NCI-H1417 (cell line): ENCODE measurements around the gene KRTAP4-6.
"Not testable (repeated sequence)": the region's sequence is repeated elsewhere in the genome, so short reads cannot be mapped to it uniquely, and the experiment has no call there.

ENCODE experiments used
- DNase-seq, 3 experiments: peaks; one replicate each; lab custom pipeline; 2025; lab: John Stamatoyannopoulos, UW

Gene KRTAP4-6

GRCh38 chr17:41147531-41148204 lies 7.3 kb upstream of the KRTAP4-6 start:
- DNase-seq: no peak

DNA sequence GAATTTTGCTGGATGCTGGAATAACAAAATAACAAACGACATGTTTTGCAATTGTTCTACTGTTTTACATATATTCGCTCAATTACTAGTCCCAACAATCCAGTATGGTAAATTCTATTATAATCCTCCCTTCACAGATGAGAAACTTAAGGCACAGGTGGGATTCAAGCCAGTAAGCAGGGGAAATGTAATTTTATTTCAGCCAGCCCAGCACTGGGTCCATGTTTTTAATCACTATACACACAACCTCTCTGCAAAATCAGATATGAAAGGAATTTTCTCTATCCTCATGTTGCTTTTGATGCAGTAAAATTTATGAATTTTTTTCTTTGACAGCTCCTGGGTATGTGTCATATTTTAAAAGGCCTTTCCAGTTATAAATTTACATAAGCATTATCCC lies 4.9 kb upstream of the KRTAP4-6 start:
- no peak for DNase-seq

DNA sequence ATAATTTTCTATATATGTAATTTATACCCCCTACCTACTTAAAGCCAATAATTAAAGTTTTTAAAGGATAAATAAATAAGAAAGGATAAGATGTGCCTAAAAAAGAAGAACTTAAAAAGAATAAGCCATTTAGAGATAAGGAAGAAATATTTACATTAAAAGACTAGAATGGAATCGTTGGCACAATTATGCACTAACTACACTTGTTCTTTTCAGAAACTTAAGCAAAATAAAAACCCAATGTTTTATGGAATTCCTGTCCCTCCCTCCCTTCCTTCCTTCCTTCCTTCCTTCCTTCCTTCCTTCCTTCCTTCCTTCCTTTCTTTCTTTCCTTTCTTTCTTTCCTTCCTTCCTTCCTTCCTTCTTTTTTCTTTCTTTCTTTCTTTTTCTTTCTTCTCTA lies 4.5 kb upstream of the KRTAP4-6 start:
- no peak for DNase-seq

- DNase-seq: no peak
Observed at GRCh38 chr17:41141361-41141760, 1.0 kb upstream of the KRTAP4-6 start.

GRCh38 chr17:41139865-41140264 lies 479 bp downstream of the KRTAP4-6 start:
- not testable (repeated sequence) for DNase-seq

- DNase-seq: no peak
Observed at GRCh38 chr17:41133880-41134735, 6.2 kb downstream of the KRTAP4-6 start.

GRCh38 chr17:41131979-41132378 lies 8.4 kb downstream of the KRTAP4-6 start:
- no peak for DNase-seq

- DNase-seq: no peak
Observed at GRCh38 chr17:41127371-41127770, 13.0 kb downstream of the KRTAP4-6 start.

DNA sequence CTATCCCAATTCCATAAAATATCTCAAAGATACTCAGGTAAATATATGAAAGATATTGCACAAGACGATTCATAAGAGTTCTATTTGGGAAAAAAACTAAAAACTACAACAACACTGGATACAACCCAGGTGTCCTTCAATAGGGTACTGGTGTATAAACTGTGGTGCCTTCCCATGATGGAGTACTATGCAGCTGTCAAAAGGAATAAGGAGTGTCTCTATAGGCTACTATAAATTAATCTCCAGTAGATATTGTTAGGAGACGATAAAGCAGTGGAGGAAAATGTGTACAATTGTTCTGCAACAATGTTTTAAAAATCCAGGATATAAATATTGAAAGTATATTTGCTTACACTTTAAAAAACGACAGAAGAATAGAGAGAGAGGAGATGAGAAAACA lies 13.9 kb downstream of the KRTAP4-6 start:
- DNase-seq: no peak

GRCh38 chr17:41125064-41125463 lies 15.3 kb downstream of the KRTAP4-6 start:
- DNase-seq: no peak

DNA sequence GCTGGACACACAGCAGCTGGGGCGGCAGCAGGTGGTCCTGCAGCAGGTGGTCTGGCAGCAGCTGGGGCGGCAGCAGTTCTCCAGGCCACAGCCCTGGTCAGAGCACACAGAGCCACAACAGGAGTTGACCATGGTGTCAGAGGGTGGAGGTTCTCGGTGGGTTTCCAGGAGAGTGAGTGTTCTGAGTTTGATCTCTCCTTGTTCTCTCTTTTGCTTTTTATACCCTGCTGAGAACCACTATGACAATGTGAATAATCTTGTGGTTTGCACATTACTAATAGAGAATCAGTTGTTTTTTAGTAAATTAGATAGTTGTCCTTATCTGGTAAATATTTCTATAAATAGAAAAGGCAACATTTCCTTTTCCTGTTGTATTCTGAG lies 16.4 kb downstream of the KRTAP4-6 start, which contains the start of gene KRTAP4-12:
Gene KRTAP4-12 (minus strand): TSS at position 192 of the 381 bp plus-strand sequence. CDS start 60 bp downstream, at position 132.
- DNase-seq: not testable (repeated sequence)

DNA sequence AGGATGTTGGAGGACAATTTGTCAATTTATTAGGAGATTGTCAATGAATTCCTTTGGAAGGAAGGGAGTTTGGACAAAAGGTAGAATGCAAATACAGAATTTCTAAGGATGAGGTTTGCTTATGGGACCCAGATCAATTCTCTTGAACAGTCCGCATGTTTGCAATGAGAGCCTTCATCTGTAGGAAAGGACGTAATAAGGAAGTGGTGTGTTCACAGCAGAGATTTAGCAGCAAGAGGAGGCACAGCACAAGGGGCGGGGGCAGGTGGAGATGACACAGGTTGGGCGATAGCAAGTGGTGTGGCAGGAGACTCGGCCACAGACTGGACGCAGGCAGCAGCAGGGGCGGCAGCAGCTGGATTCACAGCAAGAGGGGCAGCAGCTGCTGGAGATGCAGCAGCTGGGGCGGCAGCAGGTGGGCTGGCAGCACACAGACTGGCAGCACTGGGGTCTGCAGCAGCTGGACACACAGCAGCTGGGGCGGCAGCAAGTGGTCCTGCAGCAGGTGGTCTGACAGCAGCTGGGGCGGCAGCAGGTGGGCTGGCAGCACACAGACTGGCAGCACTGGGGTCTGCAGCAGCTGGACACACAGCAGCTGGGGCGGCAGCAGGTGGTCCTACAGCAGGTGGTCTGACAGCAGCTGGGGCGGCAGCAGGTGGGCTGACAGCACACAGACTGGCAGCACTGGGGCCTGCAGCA lies 16.9 kb downstream of the KRTAP4-6 start:
- DNase-seq: not testable (repeated sequence)

DNA sequence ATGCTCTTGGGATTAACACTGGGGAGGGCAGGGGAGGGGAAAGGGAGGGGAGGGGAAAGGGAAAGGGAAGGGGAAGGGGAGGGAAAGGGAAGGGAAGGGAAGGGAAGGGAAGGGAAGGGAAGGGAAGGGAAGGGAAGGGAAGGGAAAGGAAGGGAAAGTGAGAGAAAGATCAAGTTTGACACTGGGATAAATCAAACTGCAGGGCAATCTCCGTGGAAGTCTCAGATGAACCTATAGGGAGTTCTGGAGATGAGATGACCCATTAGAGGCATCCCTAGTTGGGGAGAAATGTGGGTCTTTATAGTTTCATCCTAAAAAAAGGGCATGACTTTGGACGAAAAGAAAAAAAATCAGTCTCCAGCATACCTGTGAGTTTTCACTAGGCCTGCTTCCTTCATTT lies 18.6 kb downstream of the KRTAP4-6 start:
- DNase-seq: no peak

GRCh38 chr17:41119696-41120690 lies 20.4 kb downstream of the KRTAP4-6 start:
- not testable (repeated sequence) for DNase-seq

DNA sequence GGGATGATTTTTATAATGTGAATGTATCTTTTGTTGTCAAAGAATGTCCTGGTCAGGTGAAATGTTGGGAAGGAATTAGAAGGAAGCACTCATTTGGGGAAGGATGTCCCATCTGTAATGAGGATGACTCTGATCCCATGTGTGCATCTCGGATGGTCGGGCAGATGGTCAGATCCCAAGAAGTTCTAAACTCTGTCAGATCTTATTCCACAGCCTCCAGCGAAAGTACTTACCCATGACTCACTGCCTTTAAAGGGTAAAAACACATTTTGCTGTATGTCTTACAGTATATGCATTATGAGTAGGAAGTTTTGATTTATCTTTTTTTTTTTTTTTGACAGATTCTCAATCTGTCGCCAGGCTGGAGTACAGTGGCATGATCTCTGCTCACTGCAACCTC lies 21.6 kb downstream of the KRTAP4-6 start:
- no peak for DNase-seq

DNA sequence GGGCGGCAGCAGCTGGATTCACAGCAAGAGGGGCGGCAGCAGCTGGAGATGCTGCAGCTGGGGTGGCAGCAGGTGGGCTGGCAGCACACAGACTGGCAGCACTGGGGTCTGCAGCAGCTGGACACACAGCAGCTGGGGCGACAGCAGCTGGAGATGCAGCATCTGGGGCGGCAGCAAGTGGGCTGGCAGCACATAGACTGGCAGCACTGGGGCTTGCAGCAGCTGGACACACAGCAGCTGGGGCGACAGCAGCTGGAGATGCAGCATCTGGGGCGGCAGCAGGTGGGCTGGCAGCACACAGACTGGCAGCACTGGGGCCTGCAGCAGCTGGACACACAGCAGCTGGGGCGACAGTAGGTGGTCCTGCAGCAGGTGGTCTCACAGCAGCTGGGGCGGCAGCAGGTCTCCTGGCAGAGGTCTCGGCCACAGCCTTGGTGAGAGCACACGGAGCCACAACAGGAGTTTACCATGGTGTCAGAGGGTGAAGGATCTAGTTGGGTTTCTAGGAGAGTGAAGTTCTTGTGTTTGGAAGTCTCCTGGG lies 22.4 kb downstream of the KRTAP4-6 start, which contains the start of gene KRTAP4-11:
Gene KRTAP4-11 (minus strand): TSS at position 528 of the 541 bp plus-strand sequence. CDS start 58 bp downstream, at position 470.
- not testable (repeated sequence) for DNase-seq

DNA sequence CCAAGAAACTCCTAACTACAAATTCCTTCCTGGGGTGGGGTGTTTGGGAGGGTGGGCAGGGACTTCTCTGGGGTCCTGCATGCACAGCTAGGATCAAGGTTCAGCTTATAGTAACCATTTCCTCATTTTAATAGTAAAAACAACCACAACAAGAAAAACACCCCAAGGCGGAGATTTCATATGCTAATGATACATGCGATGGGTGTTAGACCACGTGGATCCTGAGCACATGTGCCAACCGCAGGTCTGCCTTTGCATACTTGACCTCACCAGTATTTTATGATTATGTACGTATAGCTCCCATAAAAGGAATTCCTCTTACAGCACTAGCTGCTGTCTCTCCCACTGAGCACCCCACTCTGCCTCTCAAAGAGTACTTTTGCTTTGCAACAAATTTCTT lies 24.0 kb downstream of the KRTAP4-6 start:
- no peak for DNase-seq

DNA sequence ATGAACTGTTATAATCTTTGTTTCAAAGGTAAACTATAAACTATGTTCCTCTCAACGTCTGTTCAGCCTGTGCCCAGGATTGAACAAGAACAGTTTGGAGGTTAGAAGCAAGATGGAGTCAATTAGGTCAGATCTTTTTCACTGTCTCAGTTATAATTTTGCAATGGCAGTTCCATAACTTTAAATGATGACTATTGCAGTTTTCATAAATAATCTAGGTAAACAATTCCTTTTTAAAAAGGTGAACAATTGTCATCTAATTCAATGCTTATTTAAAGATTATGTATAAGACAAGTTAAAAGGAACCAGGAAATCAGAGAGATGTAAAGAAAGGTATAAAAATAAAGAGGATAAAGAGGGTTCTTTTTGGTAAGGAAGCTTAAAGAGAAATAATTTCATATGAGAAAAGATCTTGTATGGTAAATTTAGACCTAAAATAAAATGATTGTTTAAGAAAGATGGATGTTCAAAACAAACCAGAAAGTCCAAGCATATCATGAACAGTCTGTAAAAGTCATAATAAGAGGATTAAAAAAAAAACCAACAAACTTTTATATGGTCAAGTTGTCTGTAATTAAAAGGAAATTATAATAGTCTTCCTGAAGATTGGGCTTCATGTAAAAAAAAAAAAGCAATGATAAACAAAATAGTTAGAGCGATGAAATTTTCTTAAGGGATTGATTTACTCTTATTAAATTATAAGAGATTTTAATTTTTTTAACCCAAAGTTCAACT lies 29.0 kb downstream of the KRTAP4-6 start:
- no peak for DNase-seq

GRCh38 chr17:41108728-41109386 lies 31.5 kb downstream of the KRTAP4-6 start:
- DNase-seq: not testable (repeated sequence)
